K562 treated with DMSO at 1 percent for 12 hours (cell line): ENCODE measurements around the gene MAPK4. TPM values are rescaled to one million over a fixed set of nuclear protein-coding genes. Genes with fewer than 3 reads are reported as not detected.

Experiments used
- total RNA-seq: library from RNA; unstranded; fragments of 300-600 nt; gene quantifications from 2 replicates; pipeline ENCODE4 v1.2.3, GENCODE V29; 2022; ENCODE audit not compliant: insufficient read depth

MAPK4 gene
- not detected in 2 replicates for total RNA-seq

GRCh38 chr18:50559752-50560680 lies at the start of gene MAPK4:
Gene MAPK4, plus strand, starts transcription at chr18:50560087. Its CDS starts 103,872 bp downstream, at chr18:50663959.

Other genes with a start within 250 kb of the MAPK4 start
- 11.8 and 23.6 TPM in 2 replicates for gene SKA1, start 185.0 kb upstream of the MAPK4 start, total RNA-seq